ENCODE measurements around the gene APOBEC3B.

- TF ChIP-seq POLR2A (IDR thresholded peaks at IDR 0.05; ENCODE audit: low read depth, low read length) (no peak), CTCF (IDR thresholded peaks at IDR 0.05; ENCODE audit: extremely low read depth in 1 of 2, insufficient read depth in 1 of 2, low read depth in 1 of 2, low read length in 2 of 2) (no peak), EZH2 (IDR thresholded peaks at IDR 0.05; ENCODE audit: borderline replicate concordance, low read depth, low read length, severe bottlenecking) (no peak), MAX (IDR thresholded peaks at IDR 0.05; ENCODE audit: insufficient read depth, insufficient read length) (no peak), MYC (IDR thresholded peaks at IDR 0.05; ENCODE audit: low read depth, low read length) (no peak), POLR2AphosphoS5 (IDR thresholded peaks at IDR 0.05; ENCODE audit: insufficient read depth, low read depth, low read length) (no peak)
These were observed 30.4 kb upstream of the APOBEC3B start for GRCh38 chr22:38951734-38952133.
